ENCODE results near the gene SLAMF9. TPM values are rescaled to one million over a fixed set of nuclear protein-coding genes. Genes with fewer than 3 reads are reported as not detected.
A peak's percentile ranks its signal among the peaks of the same experiment; 100 is the strongest.

The SLAMF9 gene
- total RNA-seq, 1 experiment from 2014 or later = 0.60 TPM

DNA sequence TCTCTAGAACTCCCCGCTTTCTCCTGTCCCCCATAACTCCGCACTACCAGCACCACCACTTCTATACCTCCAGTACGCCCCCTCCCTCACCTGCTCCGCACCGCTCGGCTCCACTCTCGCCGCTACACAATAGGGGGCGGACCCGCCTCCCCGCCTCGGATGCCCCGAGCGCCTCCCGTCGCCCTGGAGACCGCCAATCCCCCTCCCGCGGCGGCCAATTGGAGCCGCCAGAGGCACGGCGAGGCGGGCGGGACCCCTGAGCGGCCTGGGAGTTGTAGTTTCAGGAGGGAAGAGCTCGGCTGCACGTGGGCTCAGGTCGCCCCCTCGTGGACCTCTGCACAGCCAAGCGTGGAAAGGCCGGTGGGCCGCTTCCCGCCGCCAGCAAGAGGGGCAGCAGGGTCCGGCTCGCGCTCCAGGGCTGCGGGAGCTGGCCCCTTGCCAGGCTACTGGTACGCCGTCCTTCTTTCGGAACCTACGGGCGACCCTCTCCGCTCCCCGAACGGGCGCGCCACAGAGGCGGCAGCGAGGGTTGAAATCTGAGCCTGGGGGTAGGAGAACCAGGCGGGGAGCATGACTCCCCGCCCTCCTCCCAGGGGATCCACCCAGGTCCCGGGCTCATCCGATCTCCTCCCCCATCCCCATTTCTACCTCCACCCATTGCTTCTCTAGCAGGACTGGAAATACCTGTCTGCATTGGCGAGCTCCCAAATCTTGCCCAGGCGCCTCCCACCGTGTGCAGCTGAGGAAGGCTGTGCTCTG lies 8.4 kb downstream of the SLAMF9 start, which contains the start of gene IGSF9:
IGSF9 (minus strand) TSS at position 131 of the 759 bp plus-strand sequence. CDS start 2,159 bp downstream, outside the sequence.
- peak; percentile 65 for DNase-seq (ENCODE audit: low read depth)

DNA sequence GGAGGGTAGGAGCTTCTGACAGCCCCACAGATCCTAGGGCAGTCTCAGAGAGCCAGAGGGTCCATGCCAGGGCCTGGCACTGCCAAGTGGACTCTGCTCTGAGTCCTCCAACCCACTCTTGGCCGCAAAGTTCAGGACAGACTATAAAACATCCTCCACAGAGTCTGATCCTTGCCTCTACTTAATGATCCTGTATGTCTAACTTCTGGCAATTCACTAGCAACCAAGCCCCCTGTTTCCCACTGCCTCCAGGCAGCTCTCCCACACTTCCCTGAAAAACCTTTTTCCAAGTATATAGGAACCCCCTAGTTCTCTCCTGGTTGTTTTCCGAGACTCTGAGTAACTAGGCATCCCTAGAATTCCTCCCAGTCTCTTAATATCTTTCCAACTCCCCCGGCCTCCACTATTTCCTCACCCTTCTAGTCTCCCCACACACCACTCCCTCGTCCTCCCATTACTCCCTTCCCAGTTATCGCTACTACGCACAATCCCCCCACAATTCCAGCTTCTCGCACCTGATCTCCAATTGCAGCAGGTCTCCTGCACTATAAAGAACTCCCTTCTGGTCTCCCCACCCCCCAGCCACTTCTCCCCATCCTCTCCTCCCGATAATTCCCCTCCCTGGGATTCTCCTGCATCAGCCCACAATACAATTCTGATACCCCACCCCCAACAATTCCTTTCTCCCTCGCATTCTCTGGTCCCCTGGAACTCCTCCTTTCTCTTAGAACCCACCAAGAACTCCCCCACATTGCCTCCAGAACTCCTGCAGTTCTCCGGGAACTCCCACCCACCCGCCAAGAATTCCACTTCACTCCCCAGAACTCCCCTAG lies 9.2 kb downstream of the SLAMF9 start:
- no peak for DNase-seq (ENCODE audit: low read depth)

DNA sequence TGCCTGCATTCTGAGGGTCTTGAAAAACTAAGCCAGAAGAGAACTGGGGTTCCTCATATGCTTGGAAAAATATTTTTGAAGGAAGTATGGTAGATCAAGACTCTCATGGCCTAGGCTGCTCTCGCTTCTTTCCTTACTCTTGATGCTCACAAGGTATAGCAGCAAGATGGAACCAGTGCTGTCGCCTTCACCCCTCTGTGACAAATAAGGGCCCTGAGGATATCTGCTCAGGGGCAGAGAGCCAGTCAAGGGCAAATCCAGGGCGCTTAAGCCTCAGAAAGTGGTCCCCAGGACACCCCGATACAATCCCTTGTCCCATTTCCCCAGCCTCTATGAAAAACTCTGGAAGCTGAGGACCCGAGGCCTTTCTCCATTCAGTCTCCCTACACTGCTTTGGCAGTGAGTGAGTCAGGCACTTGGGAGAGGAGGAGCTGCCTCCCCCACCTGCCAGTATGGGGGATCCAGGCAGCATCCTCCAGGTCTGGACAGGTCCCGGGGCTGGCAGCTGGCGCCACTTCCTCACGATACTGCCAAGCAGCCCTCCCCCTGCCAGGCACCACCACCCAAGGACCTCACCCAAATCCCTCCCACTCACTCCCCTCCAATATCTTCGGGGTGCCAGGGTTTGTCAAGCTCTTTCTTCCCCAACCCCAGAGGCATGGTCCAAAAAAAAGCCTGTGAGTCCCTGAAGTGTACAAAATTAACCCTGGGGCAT lies 10.0 kb downstream of the SLAMF9 start:
- DNase-seq (ENCODE audit: low read depth) = no peak

DNA sequence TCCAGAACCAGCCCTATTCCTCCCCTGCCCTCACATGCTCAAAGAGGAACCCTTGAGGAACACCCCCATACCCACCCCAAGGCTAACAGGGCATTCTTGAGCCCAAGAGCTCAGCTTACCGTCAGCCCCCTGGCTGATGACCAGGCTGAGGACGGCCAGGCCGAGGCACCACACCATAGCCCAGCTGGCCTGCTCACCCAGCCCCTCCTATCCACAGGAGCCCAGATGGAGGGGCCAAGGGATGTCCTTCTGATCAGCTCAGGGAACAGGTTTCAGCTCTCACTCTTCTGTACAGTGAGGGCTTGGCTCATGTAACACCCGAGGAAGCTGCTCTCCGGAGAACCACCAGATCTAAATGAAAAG lies 10.8 kb downstream of the SLAMF9 start:
- no peak for DNase-seq (ENCODE audit: low read depth)

DNA sequence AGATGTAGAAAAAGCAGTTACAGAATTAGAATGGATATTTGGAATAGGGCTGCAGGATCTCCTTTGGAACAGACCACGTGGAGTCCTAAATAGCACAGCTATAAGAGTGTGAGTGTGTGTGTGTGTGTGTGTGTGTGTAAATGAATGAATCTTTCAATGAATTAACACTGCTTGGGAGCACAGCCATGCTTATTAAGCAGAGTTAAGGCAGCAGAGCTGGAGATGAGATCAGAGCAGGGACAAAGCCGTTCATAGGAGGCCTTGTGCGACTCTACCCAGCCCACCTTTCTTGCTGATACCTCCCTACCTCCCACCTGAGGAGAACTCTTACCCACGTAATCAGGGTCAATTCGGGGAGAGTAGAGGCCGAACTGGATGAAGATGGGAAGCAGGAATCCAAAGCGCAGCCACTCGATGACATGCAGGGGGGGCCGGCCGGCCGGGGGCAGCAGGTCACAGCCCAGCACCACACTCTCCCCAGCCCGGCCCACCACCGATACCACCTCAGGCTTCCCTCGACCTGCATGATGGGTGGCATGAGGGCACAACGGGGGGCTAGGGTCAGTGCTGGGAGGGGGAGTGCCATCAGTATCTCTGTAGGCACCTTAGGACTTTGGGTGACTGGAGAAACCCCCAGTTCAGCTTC lies 11.3 kb downstream of the SLAMF9 start:
- DNase-seq (ENCODE audit: low read depth) = no peak

DNA sequence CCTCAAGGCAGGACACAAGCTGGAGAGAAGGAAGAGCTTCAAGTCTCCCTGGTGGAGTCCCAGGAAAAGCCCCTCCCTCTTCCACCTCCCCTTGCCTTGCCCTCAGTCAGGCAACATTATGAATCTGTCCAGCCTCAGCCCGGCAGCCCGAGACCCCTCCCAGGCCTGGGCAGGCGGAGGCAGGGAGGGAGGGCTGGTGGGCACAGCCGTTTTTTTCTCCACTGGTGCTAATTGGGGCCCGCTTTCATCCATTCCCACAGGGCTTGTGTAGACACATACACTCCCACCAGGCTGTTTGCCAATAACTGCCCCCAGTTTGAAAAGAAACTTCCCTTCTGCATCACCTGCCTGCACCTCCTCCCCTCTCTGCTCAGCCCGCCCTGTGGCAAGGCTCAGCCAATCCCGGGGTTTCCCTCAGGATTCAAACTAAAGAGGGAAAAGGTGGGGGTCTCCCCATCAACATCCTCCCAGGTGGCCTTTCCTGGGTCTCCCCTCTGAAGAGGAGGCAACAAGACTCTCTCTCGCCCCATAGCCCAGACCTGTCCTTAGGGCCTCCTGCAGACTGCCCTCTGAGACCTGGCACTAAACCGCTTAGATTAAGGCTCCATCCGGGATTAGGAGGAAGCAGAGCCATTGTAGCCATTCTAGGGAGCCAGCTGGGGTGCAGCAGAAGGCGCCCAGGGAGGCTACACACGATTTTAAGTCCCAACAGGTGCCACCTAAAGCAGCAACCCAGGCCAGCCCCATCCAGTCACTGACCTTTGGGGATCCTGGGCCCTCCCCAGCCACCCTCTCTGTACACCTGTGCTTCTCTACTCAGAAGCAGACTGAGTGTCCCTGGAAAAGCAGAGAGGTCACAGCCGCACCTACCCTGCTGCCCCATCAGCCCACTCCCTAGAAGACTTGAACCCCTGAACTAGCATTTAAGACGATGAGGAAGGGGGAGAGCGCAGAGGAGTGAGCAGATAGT lies 12.2 kb downstream of the SLAMF9 start:
- no peak for DNase-seq (ENCODE audit: low read depth)

DNA sequence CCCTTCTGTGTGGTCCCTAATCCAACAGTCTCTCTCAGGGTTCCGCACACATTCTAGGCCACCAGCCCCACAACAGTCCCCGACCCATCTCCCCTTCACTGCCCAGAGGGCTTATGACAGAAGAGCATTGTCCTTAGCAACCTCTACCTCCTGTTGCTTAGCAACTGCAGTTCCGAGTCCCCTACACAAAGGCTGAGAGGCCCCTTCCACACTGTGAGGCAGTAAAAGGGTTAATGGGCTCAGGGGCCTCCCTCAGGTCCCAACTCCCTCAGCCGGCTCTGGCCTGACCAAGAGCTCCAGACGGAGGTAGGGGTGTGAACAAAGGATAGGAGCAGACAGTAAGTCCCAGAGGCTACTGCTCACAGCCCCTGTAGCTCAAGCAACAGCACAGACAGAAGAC lies 12.9 kb downstream of the SLAMF9 start:
- DNase-seq (ENCODE audit: low read depth) = no peak

DNA sequence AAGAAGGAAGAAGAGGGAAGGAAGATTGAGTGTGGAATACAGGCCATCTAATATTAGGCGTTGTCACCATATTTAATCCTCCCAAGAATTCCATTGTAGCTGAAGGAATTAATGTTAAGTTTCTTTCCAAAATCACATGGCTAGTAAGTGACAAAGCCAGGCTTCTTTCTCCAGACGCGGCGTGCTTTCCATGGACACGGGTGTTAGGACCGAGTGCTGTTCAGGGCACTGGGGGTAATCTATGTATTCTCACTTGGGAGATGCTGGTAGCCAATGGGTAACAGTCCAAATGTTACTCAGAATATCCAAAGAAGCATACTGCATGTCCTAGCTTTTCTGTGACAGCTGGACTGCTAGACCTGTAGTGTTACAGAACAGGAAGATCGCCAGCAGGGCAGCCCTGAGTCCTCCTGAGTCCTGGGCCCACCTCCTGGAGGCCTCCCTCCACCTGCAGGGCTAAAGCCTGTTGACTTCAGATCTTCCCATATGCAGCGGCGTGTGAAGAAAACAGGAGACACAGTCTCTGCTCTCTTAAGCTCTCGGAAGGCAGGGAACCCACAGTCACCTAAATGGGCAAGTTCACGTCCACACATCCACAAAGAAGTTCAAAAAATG lies 13.9 kb downstream of the SLAMF9 start:
- no peak for DNase-seq (ENCODE audit: low read depth)

DNA sequence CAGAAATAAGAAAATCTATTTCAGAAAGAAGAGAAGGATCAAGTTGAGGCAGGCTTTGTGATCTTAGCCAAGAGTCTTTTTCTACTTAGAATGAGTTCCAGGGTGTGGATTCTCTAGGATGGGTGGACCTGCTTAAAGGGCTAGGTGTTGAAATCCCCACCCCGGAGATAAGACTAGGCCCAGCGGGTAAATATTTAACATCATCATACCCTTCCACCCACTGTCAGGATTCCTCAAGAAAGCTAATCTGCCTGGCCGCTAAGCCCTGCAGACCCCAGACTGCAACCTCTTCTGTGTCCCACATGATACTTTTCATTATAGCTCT lies 14.4 kb downstream of the SLAMF9 start:
- DNase-seq (ENCODE audit: low read depth) = no peak

DNA sequence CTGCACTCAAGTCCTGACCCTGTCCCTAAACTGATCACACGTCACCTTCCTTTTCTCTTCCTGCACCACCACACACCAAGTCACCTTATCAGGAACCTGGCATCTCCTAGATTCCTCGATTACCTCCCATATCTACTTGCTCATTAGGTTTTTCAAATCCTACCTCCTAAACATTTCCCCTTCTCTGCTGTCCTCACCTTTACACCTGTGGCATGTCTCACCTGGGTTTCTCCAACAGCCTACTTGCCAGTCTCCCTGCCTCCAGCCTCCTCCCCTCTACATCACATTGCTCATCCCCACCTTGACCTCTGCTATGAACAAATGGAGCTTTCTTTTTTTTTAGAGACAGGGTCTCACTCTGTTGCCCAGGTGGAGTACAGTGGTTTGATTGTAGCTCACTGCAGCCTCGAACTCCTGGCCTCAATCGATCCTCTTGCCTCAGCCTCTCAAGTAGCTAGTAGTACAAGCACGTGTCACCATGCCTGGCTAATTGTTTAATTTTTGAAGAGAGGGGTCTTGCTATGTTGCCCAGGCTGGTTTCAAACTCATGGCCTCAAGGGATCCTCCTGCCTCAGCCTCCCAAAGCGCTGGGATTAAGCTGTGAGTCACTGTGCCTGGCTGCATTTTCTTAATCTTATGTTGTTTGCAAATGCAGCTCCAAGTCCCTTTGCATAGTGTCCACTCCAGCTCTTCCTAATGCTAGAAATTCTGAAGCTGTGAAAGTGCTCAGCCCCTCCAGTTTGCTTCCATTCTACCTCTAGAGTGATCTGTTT lies 14.9 kb downstream of the SLAMF9 start:
- DNase-seq (ENCODE audit: low read depth) = no peak

DNA sequence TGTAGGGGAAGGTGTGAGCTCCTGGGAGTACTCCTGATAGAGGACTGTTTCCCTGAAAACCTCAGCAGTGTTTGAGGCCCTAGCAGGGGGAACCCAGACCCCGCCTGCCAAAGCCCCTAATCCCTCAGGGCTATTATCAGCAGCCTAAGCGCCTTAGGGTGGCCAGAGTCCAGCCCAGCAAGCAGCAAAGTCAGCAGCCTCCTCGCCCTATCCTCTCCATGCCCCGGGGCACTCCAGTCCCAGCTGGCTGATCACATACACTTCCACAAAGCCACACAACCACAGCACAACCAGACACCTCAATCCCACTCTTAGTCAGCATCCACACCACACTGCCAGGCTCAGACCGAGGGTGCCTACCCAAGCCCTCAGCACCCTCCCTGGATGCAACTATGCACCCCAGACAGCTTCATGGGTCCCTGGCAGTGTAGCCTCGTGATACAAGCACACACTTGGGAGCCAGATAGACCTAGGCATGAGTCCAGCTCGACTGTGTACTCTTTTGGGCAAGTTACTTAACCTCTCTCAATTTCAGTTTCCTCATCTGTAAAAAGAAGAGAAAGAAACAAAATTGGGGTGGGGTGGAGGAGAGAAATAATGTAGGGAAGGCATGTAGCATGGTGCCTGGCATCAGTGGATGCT lies 15.7 kb downstream of the SLAMF9 start:
- DNase-seq (ENCODE audit: low read depth) = peak; percentile 73

DNA sequence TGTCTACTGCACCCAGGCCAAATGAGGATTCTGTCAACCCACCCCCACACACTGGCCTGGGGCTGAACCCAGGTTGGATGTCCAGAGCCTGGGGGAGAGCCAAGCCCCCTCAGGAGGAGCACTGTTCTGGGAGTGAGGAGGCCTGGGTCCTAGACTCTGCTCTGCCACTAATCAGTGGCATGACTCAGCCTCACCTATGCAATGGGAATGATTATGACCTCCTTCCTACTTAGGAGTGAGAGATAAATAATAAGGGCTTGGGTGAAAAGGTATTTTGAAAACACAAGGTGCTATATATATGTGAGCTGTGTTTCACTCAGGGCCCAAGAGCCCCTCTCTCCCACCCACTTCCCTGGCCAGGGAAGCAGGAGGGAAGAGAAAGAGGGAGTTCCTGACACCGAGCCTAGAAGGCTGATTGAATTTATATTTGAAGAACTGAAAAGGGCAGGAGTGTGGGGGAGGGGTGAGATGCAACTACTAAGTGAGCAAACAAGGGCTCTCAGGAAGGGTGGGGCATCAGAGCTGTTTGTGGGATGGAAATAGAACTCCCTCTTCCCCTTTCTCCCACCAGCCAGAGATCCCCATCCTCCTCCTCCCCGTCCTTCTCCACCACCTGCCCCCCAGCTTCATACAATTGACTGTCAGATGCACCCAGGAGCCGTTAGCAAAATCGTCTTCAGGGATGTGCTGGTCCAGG lies 16.8 kb downstream of the SLAMF9 start:
- no peak for DNase-seq (ENCODE audit: low read depth)

DNA sequence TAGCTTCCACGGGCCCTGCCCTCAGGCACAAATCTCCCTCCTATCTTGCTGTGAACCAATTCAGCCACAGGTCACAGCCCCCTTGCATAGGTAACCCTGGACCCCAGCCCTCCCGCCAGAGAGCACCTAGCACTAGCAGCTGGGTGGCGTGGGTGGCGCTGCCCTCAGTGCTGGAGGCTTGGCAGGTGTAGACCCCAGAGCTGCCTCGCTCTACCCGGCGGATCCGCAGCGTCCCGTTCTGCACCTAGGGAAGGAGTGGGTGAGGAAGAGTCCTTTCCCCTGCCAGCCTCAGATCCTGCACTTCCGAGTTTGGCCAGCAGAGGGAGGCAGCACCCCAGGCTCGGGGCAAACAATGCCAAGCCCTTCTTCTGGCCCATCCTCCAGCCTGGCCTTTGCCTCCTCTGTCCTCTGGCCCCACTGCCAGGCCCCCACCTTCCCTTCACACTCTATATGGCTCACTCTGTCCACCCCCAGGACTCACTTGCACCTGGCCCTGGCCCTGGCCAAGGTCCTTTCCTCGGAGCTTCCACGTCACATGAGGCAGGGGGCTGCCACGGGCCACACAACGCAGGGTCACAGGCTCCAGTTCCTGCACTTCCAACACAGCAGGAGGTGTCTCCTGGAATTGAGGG lies 17.6 kb downstream of the SLAMF9 start:
- no peak for DNase-seq (ENCODE audit: low read depth)

DNA sequence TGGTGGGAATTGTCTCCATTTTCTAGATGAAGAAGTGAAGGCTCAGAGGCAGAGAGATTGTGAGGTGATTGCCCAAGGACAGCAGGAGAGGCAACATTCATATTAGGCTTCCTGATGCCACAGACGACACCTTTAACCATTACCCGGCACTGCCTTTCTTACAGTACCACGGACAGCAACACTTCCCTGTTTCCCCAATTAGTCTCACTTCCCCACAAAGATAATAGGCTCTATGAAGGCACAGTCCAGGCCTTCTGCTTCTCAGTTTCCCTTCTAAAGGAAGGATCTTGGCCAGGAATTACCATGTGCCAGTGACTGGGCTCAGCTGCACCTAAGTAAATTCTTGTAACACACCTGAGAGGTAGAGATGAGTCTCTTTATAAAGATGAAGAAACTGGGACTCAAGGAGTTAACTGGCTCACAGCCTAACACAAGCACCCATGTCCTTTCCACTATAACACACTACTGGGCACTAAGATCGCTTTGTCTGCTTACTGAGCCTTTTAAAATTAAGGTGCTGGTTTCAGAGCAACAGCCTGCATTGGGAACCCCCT lies 18.2 kb downstream of the SLAMF9 start:
- DNase-seq (ENCODE audit: low read depth) = no peak

DNA sequence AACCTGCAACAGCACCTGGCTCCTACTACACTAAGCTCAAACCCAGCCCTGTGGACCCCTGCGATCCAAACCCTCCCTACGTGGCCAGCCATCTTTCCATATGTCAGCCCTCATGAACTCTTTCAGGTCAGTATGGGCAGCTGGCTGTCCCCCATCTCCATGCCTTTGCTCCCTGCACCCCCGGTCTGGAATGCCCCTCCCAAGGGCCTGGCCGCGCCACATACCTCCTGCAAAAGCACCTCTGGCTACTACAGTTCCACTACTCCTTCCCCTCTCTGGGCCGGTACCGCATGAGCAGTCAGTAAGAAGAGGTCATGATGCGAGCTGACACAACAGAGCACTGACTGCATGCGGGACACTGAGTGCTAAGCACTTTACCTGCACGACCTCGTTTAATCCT lies 18.7 kb downstream of the SLAMF9 start:
- no peak for DNase-seq (ENCODE audit: low read depth)

DNA sequence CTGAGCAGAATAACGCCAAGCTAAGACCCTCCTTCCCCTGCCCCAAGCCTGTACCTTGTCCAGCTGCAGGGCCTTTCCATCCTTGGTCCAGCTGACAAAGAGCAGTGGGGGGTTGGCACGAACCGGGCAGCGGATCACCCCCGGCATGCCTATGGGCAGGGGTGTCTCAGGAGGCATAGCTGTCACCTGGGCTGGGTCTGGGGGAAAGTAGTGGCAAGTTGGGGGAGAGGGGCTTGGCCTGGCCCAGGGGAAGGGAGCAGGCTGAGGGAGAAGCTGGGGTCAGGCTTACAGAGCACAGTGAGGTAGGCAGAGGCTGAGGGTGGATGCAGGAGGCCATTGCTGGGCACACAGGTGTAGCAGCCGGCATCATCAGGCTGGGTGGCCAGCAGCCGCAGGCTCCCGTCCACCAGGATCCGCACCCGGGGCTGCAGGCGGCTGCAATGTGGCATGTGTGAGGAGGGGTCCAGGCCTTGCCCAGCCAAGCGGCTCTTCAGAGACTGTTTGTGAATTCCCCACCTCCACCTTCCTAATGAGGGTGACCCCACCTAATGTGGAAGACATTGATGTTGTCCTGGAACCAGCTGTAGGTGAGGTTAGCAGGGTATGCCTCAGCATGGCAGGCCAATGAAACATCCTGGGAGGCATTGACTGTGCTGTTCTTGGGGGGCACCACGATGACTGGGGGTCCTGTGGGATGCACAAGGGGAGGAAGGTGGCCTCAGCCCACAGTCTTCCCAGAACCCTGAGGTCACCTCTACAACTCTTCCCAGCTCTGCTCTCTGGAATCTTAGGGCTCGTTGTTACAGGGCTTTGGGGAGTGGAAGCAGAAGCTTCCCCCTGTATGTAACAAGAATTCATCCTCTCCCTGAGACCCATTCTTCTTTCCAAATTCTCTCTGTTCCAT lies 19.6 kb downstream of the SLAMF9 start:
- no peak for DNase-seq (ENCODE audit: low read depth)

DNA sequence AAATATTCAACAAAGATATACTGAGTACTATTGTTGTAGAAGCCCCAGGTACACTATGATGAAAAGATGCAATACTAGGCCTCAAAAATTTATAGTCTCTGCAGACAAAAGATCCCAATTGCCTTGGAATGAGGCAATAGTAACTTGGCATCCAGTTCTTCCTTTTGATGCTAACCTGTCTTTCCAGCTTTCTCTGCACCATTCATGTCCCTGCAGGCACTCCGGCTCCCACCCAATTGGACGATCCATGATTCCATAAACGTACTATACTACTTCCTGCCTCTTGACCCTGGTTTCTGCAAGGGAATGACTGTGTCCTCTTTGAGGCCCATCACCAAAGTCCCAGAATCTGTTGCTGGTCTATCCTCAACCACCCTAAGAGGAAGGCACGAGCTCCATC lies 20.7 kb downstream of the SLAMF9 start:
- no peak for DNase-seq (ENCODE audit: low read depth)
